H1 (cell line): ENCODE results near the gene PTN. TPM values are rescaled to one million over a fixed set of nuclear protein-coding genes. Genes with fewer than 3 reads are reported as not detected.

Experiments
- ASH2L ChIP-seq: fragments of 200-600, 300-600 bp; sonication (generic); IDR thresholded peaks from one replicate; pipeline ENCODE4 v1.7.1; 2017; ENCODE audit warnings: low read length
- BACH1 ChIP-seq: IDR thresholded peaks from 2 replicates; pipeline ENCODE4 v1.6.1; 2012; ENCODE audit warnings: low read length, improper control_type of control experiment
- CBX5 ChIP-seq: fragments of 300-800, 300-1000 bp; sonication (generic); IDR thresholded peaks from 2 replicates; pipeline ENCODE4 v1.7.1; 2016; ENCODE audit warnings: antibody characterized with exemption, low read length, low read depth
- CBX8 ChIP-seq: fragments of 300-800, 300-1000 bp; sonication (generic); IDR thresholded peaks from 2 replicates; pipeline ENCODE4 v1.7.1; 2016; ENCODE audit warnings: low read depth, low read length, borderline replicate concordance
- CHD1 ChIP-seq: IDR thresholded peaks from 2 replicates; pipeline ENCODE4 v1.6.1; 2012; ENCODE audit warnings: low read depth, low read length, improper control_type of control experiment
- GABPA ChIP-seq: IDR thresholded peaks from 2 replicates; pipeline ENCODE4 v1.6.1; 2011; ENCODE audit warnings: mild to moderate bottlenecking, low read length, moderate library complexity, borderline replicate concordance; ENCODE audit not compliant: insufficient read depth
- JUN ChIP-seq: IDR thresholded peaks from 2 replicates; pipeline ENCODE4 v1.6.1; 2011; ENCODE audit warnings: low read depth, mild to moderate bottlenecking, improper control_type of control experiment, low read length
- KDM5A ChIP-seq: fragments of 200-600 bp; IDR thresholded peaks from 2 replicates; pipeline ENCODE4 v1.7.1; 2012; ENCODE audit warnings: mild to moderate bottlenecking, low read length, inconsistent platforms, mixed read lengths
- MAFK ChIP-seq: IDR thresholded peaks from 2 replicates; pipeline ENCODE4 v1.6.1; 2012; ENCODE audit warnings: low read depth, mild to moderate bottlenecking, improper control_type of control experiment, low read length
- TEAD4 ChIP-seq: IDR thresholded peaks from 2 replicates; pipeline ENCODE4 v1.6.1; 2012; ENCODE audit warnings: low read depth, low read length, inconsistent platforms, mixed read lengths
- ZNF274 ChIP-seq: IDR thresholded peaks from 2 replicates; pipeline ENCODE4 v1.7.0; 2012; ENCODE audit warnings: low read length, borderline replicate concordance; ENCODE audit errors: extremely low read depth
- polyA plus RNA-seq, 7 experiments: library from polyadenylated mRNA; depleted of rRNA in 3 of 7; stranded (reverse) in 5 of 7; unstranded in 2 of 7; fragments of >200 nt in 5 of 7; fragments of 200-250 nt in 2 of 7; gene quantifications; 1 replicate in 5 of 7; 2 replicates in 1 of 7; 4 replicates in 1 of 7; pipeline versions ENCODE4 v1.2.1 to v1.2.3, GENCODE V29; 2011 to 2013; ENCODE audit warnings: missing spikeins in 2 of 7, mixed read lengths in 2 of 7
- total RNA-seq: library from RNA; stranded (reverse); fragmentation: NEBNext Ultra II Directional; extraction: Animal tissue kit (Norgen Biotek cat#: 25700); gene quantifications from 2 replicates; pipeline ENCODE4 v1.2.1, GENCODE V29; 2021
- TF ChIP-seq, protein P1 (sequence below): fragments of 300-600 bp; sonication (generic); IDR thresholded peaks from 2 replicates; pipeline ENCODE4 v1.7.1; 2012; ENCODE audit warnings: low read length, moderate library complexity, mild to moderate bottlenecking, inconsistent platforms; ENCODE audit not compliant: insufficient replicate concordance

The PTN gene
- total and polyA plus RNA-seq, 2 of the 8 experiments (the other 6 are each of a cell fraction or from before 2014, with no cell fraction given) = 23.1 to 27.8 TPM

DNA sequence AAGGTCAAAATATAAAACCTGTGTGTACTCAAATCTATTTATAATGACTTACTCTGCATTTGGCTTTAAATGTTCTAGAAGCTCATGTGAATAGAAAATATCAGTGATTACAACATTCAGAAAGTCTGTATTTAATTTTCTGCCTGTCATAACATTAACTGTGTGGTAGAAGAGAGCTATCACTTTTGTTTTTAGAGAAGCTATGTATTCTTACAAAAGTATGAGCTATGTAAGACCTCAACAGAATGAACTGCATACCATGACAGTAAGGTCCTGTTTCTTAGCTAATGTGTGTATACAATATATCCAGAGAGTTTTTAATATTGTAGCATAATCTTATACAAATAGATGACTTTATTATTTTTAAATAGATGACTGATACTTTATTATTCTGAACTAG, 61.5 kb downstream of the PTN start (continued):
- TF ChIP-seq, protein P1, sequence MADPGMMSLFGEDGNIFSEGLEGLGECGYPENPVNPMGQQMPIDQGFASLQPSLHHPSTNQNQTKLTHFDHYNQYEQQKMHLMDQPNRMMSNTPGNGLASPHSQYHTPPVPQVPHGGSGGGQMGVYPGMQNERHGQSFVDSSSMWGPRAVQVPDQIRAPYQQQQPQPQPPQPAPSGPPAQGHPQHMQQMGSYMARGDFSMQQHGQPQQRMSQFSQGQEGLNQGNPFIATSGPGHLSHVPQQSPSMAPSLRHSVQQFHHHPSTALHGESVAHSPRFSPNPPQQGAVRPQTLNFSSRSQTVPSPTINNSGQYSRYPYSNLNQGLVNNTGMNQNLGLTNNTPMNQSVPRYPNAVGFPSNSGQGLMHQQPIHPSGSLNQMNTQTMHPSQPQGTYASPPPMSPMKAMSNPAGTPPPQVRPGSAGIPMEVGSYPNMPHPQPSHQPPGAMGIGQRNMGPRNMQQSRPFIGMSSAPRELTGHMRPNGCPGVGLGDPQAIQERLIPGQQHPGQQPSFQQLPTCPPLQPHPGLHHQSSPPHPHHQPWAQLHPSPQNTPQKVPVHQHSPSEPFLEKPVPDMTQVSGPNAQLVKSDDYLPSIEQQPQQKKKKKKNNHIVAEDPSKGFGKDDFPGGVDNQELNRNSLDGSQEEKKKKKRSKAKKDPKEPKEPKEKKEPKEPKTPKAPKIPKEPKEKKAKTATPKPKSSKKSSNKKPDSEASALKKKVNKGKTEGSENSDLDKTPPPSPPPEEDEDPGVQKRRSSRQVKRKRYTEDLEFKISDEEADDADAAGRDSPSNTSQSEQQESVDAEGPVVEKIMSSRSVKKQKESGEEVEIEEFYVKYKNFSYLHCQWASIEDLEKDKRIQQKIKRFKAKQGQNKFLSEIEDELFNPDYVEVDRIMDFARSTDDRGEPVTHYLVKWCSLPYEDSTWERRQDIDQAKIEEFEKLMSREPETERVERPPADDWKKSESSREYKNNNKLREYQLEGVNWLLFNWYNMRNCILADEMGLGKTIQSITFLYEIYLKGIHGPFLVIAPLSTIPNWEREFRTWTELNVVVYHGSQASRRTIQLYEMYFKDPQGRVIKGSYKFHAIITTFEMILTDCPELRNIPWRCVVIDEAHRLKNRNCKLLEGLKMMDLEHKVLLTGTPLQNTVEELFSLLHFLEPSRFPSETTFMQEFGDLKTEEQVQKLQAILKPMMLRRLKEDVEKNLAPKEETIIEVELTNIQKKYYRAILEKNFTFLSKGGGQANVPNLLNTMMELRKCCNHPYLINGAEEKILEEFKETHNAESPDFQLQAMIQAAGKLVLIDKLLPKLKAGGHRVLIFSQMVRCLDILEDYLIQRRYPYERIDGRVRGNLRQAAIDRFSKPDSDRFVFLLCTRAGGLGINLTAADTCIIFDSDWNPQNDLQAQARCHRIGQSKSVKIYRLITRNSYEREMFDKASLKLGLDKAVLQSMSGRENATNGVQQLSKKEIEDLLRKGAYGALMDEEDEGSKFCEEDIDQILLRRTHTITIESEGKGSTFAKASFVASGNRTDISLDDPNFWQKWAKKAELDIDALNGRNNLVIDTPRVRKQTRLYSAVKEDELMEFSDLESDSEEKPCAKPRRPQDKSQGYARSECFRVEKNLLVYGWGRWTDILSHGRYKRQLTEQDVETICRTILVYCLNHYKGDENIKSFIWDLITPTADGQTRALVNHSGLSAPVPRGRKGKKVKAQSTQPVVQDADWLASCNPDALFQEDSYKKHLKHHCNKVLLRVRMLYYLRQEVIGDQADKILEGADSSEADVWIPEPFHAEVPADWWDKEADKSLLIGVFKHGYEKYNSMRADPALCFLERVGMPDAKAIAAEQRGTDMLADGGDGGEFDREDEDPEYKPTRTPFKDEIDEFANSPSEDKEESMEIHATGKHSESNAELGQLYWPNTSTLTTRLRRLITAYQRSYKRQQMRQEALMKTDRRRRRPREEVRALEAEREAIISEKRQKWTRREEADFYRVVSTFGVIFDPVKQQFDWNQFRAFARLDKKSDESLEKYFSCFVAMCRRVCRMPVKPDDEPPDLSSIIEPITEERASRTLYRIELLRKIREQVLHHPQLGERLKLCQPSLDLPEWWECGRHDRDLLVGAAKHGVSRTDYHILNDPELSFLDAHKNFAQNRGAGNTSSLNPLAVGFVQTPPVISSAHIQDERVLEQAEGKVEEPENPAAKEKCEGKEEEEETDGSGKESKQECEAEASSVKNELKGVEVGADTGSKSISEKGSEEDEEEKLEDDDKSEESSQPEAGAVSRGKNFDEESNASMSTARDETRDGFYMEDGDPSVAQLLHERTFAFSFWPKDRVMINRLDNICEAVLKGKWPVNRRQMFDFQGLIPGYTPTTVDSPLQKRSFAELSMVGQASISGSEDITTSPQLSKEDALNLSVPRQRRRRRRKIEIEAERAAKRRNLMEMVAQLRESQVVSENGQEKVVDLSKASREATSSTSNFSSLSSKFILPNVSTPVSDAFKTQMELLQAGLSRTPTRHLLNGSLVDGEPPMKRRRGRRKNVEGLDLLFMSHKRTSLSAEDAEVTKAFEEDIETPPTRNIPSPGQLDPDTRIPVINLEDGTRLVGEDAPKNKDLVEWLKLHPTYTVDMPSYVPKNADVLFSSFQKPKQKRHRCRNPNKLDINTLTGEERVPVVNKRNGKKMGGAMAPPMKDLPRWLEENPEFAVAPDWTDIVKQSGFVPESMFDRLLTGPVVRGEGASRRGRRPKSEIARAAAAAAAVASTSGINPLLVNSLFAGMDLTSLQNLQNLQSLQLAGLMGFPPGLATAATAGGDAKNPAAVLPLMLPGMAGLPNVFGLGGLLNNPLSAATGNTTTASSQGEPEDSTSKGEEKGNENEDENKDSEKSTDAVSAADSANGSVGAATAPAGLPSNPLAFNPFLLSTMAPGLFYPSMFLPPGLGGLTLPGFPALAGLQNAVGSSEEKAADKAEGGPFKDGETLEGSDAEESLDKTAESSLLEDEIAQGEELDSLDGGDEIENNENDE = no peak
- TF ChIP-seq TEAD4 (no peak), CBX5 (no peak), MAFK (no peak), ZNF274 (no peak), CHD1 (no peak), GABPA (no peak), KDM5A (no peak), ASH2L (no peak), JUN (no peak), CBX8 (no peak), BACH1 (no peak)
